ENCODE results near the gene HNF4A. TPM values are rescaled to one million over a fixed set of nuclear protein-coding genes. Genes with fewer than 3 reads are reported as not detected.

Gene HNF4A
- total RNA-seq, 4 donors from 2014 or later = 0.63 TPM; not detected in 3

- H3K36me3 ChIP-seq = no peaks in the 10 kb centered on the region
- no peak overlapping the region for H3K27ac ChIP-seq (replicated peaks in 1 of 4)
- DNase-seq (ENCODE audit: extremely low spot score) = no peak
- no peak overlapping the region for H3K4me3 ChIP-seq
- intact Hi-C loops (cut with DNase I) = no loop called here
- peaks cover 0 to 21% (median 0%) of the 10 kb centered on the region in 4 donors for H3K27me3 ChIP-seq
- WGBS = 54% methylated on average over 5 of the region's 5 CpGs
- H3K4me1 ChIP-seq = no peaks in the 10 kb centered on the region
- no peak for TF ChIP-seq POLR2A (IDR thresholded peaks at IDR 0.05; ENCODE audit: low read depth)
- TF ChIP-seq POLR2AphosphoS5 (IDR thresholded peaks at IDR 0.05) = no peak
- no peak for TF ChIP-seq EP300 (IDR thresholded peaks at IDR 0.05)
- no peak for TF ChIP-seq CTCF (IDR thresholded peaks at IDR 0.05)
- H3K9me3 ChIP-seq = no peaks in the 10 kb centered on the region
Observed at GRCh38 chr20:44423480-44423879, 68.0 kb downstream of the HNF4A start.

GRCh38 chr20:44424039-44424495 is 68.6 kb downstream of the HNF4A start:
- no peaks in the 10 kb centered on the region for H3K36me3 ChIP-seq
- peaks cover 0 to 21% (median 0%) of the 10 kb centered on the region in 4 donors for H3K27me3 ChIP-seq
- 88% methylated on average over 14 of the region's 14 CpGs for WGBS
- TF ChIP-seq EP300 (IDR thresholded peaks at IDR 0.05) (no peak), POLR2A (IDR thresholded peaks at IDR 0.05; ENCODE audit: low read depth) (no peak), CTCF (IDR thresholded peaks at IDR 0.05) (no peak), POLR2AphosphoS5 (IDR thresholded peaks at IDR 0.05) (no peak)
- no peak overlapping the region for H3K4me3 ChIP-seq
- H3K9me3 ChIP-seq = no peaks in the 10 kb centered on the region
- no peak for DNase-seq (ENCODE audit: extremely low spot score)
- H3K4me1 ChIP-seq = no peaks in the 10 kb centered on the region
- H3K27ac ChIP-seq (replicated peaks in 1 of 4) = no peak overlapping the region
- intact Hi-C loops (cut with DNase I) = no loop called here

DNA sequence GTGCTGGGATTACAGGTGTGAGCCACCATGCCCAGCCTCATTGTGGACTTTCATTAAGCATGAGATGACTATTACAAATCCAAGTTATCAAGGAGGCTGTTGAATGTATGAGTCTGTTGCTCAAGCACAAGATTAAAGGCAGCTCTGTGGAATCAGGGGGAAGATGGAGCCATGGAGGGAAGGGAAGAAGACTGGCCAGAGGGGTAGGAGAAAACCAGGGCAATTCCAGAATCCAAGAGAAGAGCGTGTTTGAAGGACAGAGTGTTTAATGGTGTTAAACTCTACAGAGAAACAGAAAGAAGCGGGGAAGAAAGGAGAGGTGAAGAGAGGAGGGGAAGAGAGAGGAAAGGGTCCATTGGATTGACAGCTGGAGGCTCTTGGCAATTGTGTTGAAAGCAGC is 70.4 kb downstream of the HNF4A start:
- intact Hi-C loops (cut with DNase I) = no loop called here
- 91% methylated on average over 2 of the region's 2 CpGs for WGBS
- Histone ChIP-seq H3K27me3 (peaks cover 0 to 31% (median 0%) of the 10 kb centered on the region in 4 donors), H3K9me3 (no peaks in the 10 kb centered on the region), H3K36me3 (no peaks in the 10 kb centered on the region), H3K4me3 (no peak overlapping the region), H3K27ac (replicated peaks in 1 of 4) (no peak overlapping the region), H3K4me1 (no peaks in the 10 kb centered on the region)
- TF ChIP-seq EP300 (IDR thresholded peaks at IDR 0.05) (no peak), POLR2AphosphoS5 (IDR thresholded peaks at IDR 0.05) (no peak), CTCF (IDR thresholded peaks at IDR 0.05) (no peak), POLR2A (IDR thresholded peaks at IDR 0.05; ENCODE audit: low read depth) (no peak)
- DNase-seq (ENCODE audit: extremely low spot score) = no peak

DNA sequence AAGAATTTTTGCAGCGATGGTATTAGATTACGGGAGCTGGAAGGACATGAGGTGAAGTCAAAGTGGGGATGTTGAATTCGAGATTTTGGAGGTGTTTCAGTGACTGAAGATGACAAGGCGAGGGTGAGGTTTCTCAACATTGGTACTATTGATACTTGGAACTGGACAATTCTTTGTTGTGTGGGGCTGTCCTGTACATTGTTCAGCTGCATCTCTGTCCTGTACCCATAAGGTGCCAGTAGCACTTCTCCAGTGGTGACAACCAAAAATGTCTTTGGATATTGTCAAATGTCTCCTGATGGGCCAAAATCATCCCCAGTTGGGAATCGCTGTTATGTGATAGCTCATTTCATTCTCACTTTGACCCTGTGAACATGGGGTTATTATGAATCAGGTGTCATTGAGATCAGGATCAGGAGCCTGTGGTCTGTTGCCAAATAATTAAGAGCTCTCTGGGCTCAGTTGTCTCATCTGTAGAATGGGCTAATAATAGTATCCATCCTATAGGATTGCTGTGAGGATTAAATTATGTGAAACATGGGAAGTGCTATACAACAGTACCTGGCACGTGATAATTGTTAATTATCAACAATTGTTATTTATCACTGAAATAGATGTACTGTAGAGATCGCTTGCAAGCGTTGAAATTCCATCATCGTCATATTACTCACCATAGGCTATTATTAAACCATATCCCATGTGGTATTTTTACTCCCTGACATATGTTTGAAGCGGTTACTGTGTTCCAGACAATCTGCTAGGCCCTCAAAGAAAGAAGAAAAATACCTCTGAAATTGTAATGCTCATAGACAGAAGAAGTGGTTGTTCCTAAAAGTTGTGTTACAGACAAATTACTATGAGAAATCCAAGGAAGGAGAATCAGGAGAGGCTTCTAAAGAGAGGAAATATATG is 71.6 kb downstream of the HNF4A start:
- no peak for DNase-seq (ENCODE audit: extremely low spot score)
- intact Hi-C loops (cut with DNase I) = no loop called here
- Histone ChIP-seq H3K4me1 (no peaks in the 10 kb centered on the region), H3K9me3 (no peaks in the 10 kb centered on the region), H3K4me3 (no peak overlapping the region), H3K27ac (replicated peaks in 1 of 4) (no peak overlapping the region), H3K27me3 (peaks cover 0 to 43% (median 0%) of the 10 kb centered on the region in 4 donors), H3K36me3 (no peaks in the 10 kb centered on the region)
- TF ChIP-seq EP300 (IDR thresholded peaks at IDR 0.05) = no peak
- no peak for TF ChIP-seq POLR2AphosphoS5 (IDR thresholded peaks at IDR 0.05)
- TF ChIP-seq POLR2A (IDR thresholded peaks at IDR 0.05; ENCODE audit: low read depth) = no peak
- TF ChIP-seq CTCF (IDR thresholded peaks at IDR 0.05) = no peak
- WGBS = 87% methylated on average over 10 of the region's 10 CpGs

Measured in esophagus muscularis mucosa (tissue), 4 donors.